T47D (cell line): Measurements from ENCODE around the gene KCTD16.
A peak's percentile ranks its signal among the peaks of the same experiment; 100 is the strongest.

Experiments used
- DNase-seq, 2 experiments: peaks; one replicate each; pipeline versions ENCODE4 v3.0.0 to v3.0.0-alpha.2; 2011 to 2012; ENCODE audit warnings: low read depth in 1 of 2, low spot score in 1 of 2
- JUND ChIP-seq: IDR thresholded peaks from 2 replicates; pipeline ENCODE4 v1.6.1; 2012; ENCODE audit warnings: low read depth
- in situ Hi-C: cut with HindIII; loops from 2 replicates; pipeline ENCODE4 v1.10.0; 2016; ENCODE audit warnings: low sequenced_read_pairs, low pct_unique_long_range_greater_than_20kb

KCTD16 gene

GRCh38 chr5:144458216-144458615 lies 287.5 kb downstream of the KCTD16 start:
- in situ Hi-C loops: no loop called here
- DNase-seq: no peak
- TF ChIP-seq JUND: no peak

- no peak for DNase-seq
- in situ Hi-C loops: no loop called here
These were observed 289.9 kb downstream of the KCTD16 start for GRCh38 chr5:144460600-144460999.

GRCh38 chr5:144462577-144462976 lies 291.9 kb downstream of the KCTD16 start:
- in situ Hi-C loops: no loop called here
- TF ChIP-seq JUND: no peak
- no peak for DNase-seq

More at GRCh38 chr5:144460600-144460999, 289.9 kb downstream of the KCTD16 start:
- TF ChIP-seq JUND: no peak

GRCh38 chr5:144463481-144464223 lies 293.0 kb downstream of the KCTD16 start:
- no peak for TF ChIP-seq JUND
- no peak for DNase-seq
- in situ Hi-C loops: no loop called here

- in situ Hi-C loops: no loop called here
- no peak for DNase-seq
- TF ChIP-seq JUND: no peak
These were observed 293.6 kb downstream of the KCTD16 start for GRCh38 chr5:144464306-144464705.

- DNase-seq: no peak
- in situ Hi-C loops: no loop called here
- no peak for TF ChIP-seq JUND
These were observed 294.8 kb downstream of the KCTD16 start for GRCh38 chr5:144465441-144465840.

- DNase-seq: peak; percentile 21 to 70
- in situ Hi-C loops: no loop called here
These were observed 297.1 kb downstream of the KCTD16 start for GRCh38 chr5:144467792-144468191.

GRCh38 chr5:144468571-144468970 lies 297.9 kb downstream of the KCTD16 start:
- DNase-seq: no peak
- in situ Hi-C loops: no loop called here

More at GRCh38 chr5:144467792-144468191, 297.1 kb downstream of the KCTD16 start:
- TF ChIP-seq JUND: no peak

GRCh38 chr5:144469106-144469505 lies 298.4 kb downstream of the KCTD16 start:
- in situ Hi-C loops: no loop called here
- DNase-seq: no peak

More at GRCh38 chr5:144468571-144468970, 297.9 kb downstream of the KCTD16 start:
- TF ChIP-seq JUND: no peak

GRCh38 chr5:144472221-144472620 lies 301.5 kb downstream of the KCTD16 start:
- in situ Hi-C loops: no loop called here
- no peak for TF ChIP-seq JUND

More at GRCh38 chr5:144469106-144469505, 298.4 kb downstream of the KCTD16 start:
- TF ChIP-seq JUND: no peak

GRCh38 chr5:144473650-144474049 lies 303.0 kb downstream of the KCTD16 start:
- in situ Hi-C loops: no loop called here
- no peak for TF ChIP-seq JUND
- DNase-seq: no peak

More at GRCh38 chr5:144472221-144472620, 301.5 kb downstream of the KCTD16 start:
- DNase-seq: no peak

GRCh38 chr5:144478565-144478964 lies 307.9 kb downstream of the KCTD16 start:
- in situ Hi-C loops: no loop called here
- TF ChIP-seq JUND: no peak

GRCh38 chr5:144481861-144482260 lies 311.2 kb downstream of the KCTD16 start:
- no peak for DNase-seq
- in situ Hi-C loops: no loop called here
- TF ChIP-seq JUND: no peak

More at GRCh38 chr5:144478565-144478964, 307.9 kb downstream of the KCTD16 start:
- DNase-seq: no peak
